Liver (tissue), 3 donors: ENCODE data around the gene ZMYND11.

ENCODE experiments used
- ATF3 ChIP-seq: IDR thresholded peaks from 2 replicates; pipeline ENCODE4 v1.6.1; 2016; ENCODE audit warnings: antibody characterized with exemption
- CTCF ChIP-seq: fragments of 150-350 bp; IDR thresholded peaks from 2 replicates; pipeline ENCODE4 v1.5.1; 2017; ENCODE audit warnings: improper control_type of control experiment, low read depth, low read length; ENCODE audit not compliant: missing input control
- GABPA ChIP-seq, 2 donors: IDR thresholded peaks in 1 of 2; conservative IDR thresholded peaks in 1 of 2; 2 replicates each; pipeline ENCODE4 v1.6.1; 2016; ENCODE audit warnings: antibody characterized with exemption in 2 of 2, mild to moderate bottlenecking in 1 of 2, moderate library complexity in 1 of 2
- JUND ChIP-seq, 2 donors: IDR thresholded peaks; 2 replicates each; pipeline ENCODE4 v1.6.1; 2016; ENCODE audit warnings: antibody characterized with exemption in 2 of 2
- MAX ChIP-seq: IDR thresholded peaks from 2 replicates; pipeline ENCODE4 v1.6.1; 2016; ENCODE audit warnings: antibody characterized with exemption
- NR2F2 ChIP-seq: IDR thresholded peaks from 2 replicates; pipeline ENCODE4 v1.6.1; 2016; ENCODE audit warnings: antibody characterized with exemption
- RAD21 ChIP-seq, 2 donors: IDR thresholded peaks; 2 replicates each; pipeline ENCODE4 v1.6.1; 2016; ENCODE audit warnings: antibody characterized with exemption in 2 of 2, mild to moderate bottlenecking in 2 of 2
- REST ChIP-seq: IDR thresholded peaks from 2 replicates; pipeline ENCODE4 v1.6.1; 2016; ENCODE audit warnings: antibody characterized with exemption, mild to moderate bottlenecking
- SP1 ChIP-seq: IDR thresholded peaks from 2 replicates; pipeline ENCODE4 v1.6.1; 2018; ENCODE audit warnings: antibody characterized with exemption, mild to moderate bottlenecking
- TAF1 ChIP-seq: conservative IDR thresholded peaks from 2 replicates; pipeline ENCODE4 v1.6.1; 2016; ENCODE audit warnings: antibody characterized with exemption, mild to moderate bottlenecking
- YY1 ChIP-seq: IDR thresholded peaks from 2 replicates; pipeline ENCODE4 v1.6.1; 2016; ENCODE audit warnings: antibody characterized with exemption, mild to moderate bottlenecking
- donor health status: healthy.
- donor health status: healthy.

- no peak for TF ChIP-seq CTCF
- TF ChIP-seq GABPA (IDR thresholded peaks at IDR 0.05 in 1 of 2, conservative IDR thresholded peaks at IDR 0.05 in 1 of 2) = no peak
- TF ChIP-seq YY1 = no peak
- no peak for TF ChIP-seq JUND (IDR thresholded peaks at IDR 0.05)
- no peak for TF ChIP-seq ATF3
- TF ChIP-seq REST = no peak
- TF ChIP-seq RAD21 (IDR thresholded peaks at IDR 0.05) = no peak
- no peak for TF ChIP-seq MAX
- no peak for TF ChIP-seq SP1
- TF ChIP-seq TAF1 = no peak
- no peak for TF ChIP-seq NR2F2
Measured at GRCh38 chr10:86031-86430, 49.2 kb upstream of the ZMYND11 start.
